Peyer's patch (tissue), 4 donors: ENCODE results near the gene SLC2A4.

Experiments used
- POLR2A ChIP-seq, 2 donors: fragments of 450-650 bp; IDR thresholded peaks; one replicate each; pipeline ENCODE4 v1.5.1; 2017; ENCODE audit warnings: antibody characterized with exemption in 2 of 2, mild to moderate bottlenecking in 2 of 2, moderate library complexity in 2 of 2
- TF ChIP-seq, protein P1 (sequence below), 6 experiments: fragments of 450-650 bp in 4 of 6; fragments of 200-600 bp in 2 of 6; sonication (generic) in 1 of 6; IDR thresholded peaks; one replicate each; pipeline ENCODE4 v1.5.1; 2017 to 2019; ENCODE audit warnings: antibody characterized with exemption in 6 of 6, mild to moderate bottlenecking in 3 of 6, moderate library complexity in 1 of 6

DNA sequence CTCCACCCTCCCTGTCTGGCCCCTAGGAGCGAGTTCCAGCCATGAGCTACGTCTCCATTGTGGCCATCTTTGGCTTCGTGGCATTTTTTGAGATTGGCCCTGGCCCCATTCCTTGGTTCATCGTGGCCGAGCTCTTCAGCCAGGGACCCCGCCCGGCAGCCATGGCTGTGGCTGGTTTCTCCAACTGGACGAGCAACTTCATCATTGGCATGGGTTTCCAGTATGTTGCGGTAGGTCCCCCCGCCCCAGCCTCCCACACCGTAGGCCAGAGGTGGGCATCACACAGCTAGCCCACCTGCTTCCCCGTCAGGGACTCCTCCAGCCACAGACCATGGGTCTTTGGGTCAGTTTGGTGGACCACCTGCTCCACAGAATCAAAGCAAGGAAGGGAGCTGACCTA is 4.2 kb downstream of the SLC2A4 start:
- TF ChIP-seq, protein P1, sequence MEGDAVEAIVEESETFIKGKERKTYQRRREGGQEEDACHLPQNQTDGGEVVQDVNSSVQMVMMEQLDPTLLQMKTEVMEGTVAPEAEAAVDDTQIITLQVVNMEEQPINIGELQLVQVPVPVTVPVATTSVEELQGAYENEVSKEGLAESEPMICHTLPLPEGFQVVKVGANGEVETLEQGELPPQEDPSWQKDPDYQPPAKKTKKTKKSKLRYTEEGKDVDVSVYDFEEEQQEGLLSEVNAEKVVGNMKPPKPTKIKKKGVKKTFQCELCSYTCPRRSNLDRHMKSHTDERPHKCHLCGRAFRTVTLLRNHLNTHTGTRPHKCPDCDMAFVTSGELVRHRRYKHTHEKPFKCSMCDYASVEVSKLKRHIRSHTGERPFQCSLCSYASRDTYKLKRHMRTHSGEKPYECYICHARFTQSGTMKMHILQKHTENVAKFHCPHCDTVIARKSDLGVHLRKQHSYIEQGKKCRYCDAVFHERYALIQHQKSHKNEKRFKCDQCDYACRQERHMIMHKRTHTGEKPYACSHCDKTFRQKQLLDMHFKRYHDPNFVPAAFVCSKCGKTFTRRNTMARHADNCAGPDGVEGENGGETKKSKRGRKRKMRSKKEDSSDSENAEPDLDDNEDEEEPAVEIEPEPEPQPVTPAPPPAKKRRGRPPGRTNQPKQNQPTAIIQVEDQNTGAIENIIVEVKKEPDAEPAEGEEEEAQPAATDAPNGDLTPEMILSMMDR (IDR thresholded peaks at IDR 0.05): no peak
- TF ChIP-seq POLR2A (IDR thresholded peaks at IDR 0.05): no peak
